Gastrocnemius medialis (tissue), 4 donors: ENCODE measurements around the gene PALD1. TPM values are rescaled to one million over a fixed set of nuclear protein-coding genes. Genes with fewer than 3 reads are reported as not detected.

Source experiments
- ATAC-seq, 2 donors: fragments of 150-250 bp; one replicate each; pipeline ENCODE4 v1.9.1; 2016
- DNase-seq, 2 donors: peaks; one replicate each; pipeline ENCODE4 v3.0.0-alpha.2; 2019
- H3K27ac ChIP-seq, 4 donors: fragments of 200-600 bp; sonication (generic); 1 replicate in 1 of 4; 2 replicates in 3 of 4; pipeline ENCODE4 v1.5.1; 2016 to 2018; ENCODE audit warnings: mild to moderate bottlenecking in 2 of 4, moderate library complexity in 1 of 4
- H3K27me3 ChIP-seq, 3 donors: fragments of 200-600 bp; sonication (generic) in 2 of 3; 1 replicate in 1 of 3; 2 replicates in 2 of 3; pipeline versions ENCODE4 v1.5.1 to v1.6.0; 2016 to 2019; ENCODE audit warnings: mild to moderate bottlenecking in 1 of 3, moderate library complexity in 1 of 3
- H3K36me3 ChIP-seq, 2 donors: fragments of 200-600 bp; sonication (generic) in 1 of 2; one replicate each; pipeline ENCODE4 v1.5.1; 2017 to 2018
- H3K4me1 ChIP-seq, 2 donors: fragments of 200-600 bp; sonication (generic) in 1 of 2; one replicate each; pipeline ENCODE4 v1.5.1; 2016 to 2017; ENCODE audit warnings: mild to moderate bottlenecking in 2 of 2
- H3K4me3 ChIP-seq, 4 donors: fragments of 200-600 bp; sonication (generic) in 3 of 4; 1 replicate in 1 of 4; 2 replicates in 3 of 4; pipeline ENCODE4 v1.5.1; 2016 to 2019; ENCODE audit warnings: mild to moderate bottlenecking in 2 of 4
- H3K9me3 ChIP-seq, 3 donors: fragments of 200-600 bp; sonication (generic) in 2 of 3; 1 replicate in 1 of 3; 2 replicates in 2 of 3; pipeline ENCODE4 v1.5.1; 2016 to 2019
- CTCF ChIP-seq, 5 experiments: fragments of 450-650 bp in 3 of 5; fragments of 200-600 bp in 2 of 5; sonication (generic) in 2 of 5; IDR thresholded peaks in 4 of 5; conservative IDR thresholded peaks in 1 of 5; 1 replicate in 4 of 5; 2 replicates in 1 of 5; pipeline ENCODE4 v1.5.1; 2016 to 2019; ENCODE audit warnings: antibody characterized with exemption in 5 of 5, mild to moderate bottlenecking in 3 of 5, moderate library complexity in 3 of 5
- POLR2A ChIP-seq, 2 donors: fragments of 450-650 bp; IDR thresholded peaks; one replicate each; pipeline ENCODE4 v1.6.1; 2017; ENCODE audit warnings: antibody characterized with exemption in 2 of 2, mild to moderate bottlenecking in 2 of 2, moderate library complexity in 2 of 2
- in situ Hi-C, 4 donors: fragments of 200-750 bp; cut with MboI; loops; one replicate each; pipeline versions ENCODE4 v1.15.0 to v1.8.0; 2017; ENCODE audit warnings: low sequenced_read_pairs in 4 of 4
- intact Hi-C: fragments of 100-400 bp; cut with DNase I; formaldehyde crosslinking; loops from one replicate; pipeline ENCODE4 v1.15.1; 2023; ENCODE audit warnings: low total_unique reads
- total RNA-seq, 4 donors: library from RNA; depleted of rRNA; stranded (reverse); fragments of >200 nt; gene quantifications; one replicate each; pipeline versions ENCODE4 v1.1.0 to v1.2.3, GENCODE V29; 2016

Gene PALD1
- total RNA-seq, 4 donors from 2014 or later = 1.4 to 4.1 (median 2.3) TPM

DNA sequence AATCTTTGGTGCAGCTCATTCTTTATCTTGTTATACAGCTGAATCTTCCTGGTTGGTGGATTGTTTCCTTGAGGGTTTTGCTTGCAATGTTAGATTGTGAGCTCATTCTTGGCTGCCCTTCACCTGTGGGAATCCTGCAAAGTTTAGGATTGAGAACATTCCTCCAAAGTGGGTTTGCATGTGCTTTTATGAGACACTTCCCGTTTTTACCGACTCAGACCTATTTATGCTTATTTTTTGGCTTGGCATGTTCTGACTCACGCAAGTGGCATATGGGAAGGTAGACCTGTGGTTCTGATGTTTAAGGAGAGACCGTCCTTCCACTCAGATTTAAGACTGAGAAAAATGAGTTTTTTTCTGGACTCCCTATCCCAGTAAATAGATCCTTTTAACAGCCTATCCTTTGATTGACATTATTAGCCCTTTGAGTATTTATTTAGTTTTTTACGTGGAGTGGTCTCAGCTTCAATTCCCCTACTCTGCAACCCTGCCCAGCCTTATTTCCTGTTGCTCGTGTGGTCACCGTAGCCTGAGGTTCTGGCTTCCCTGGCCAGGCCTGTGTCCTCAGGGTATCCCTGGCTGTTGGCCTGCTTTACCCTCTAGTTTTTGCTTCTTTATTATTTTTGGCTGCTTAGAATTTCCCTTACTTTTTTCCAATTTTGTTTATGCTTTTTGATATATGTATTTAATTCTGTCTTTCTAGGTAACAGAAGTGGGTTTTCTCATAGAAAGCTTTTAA is 137.4 kb downstream of the PALD1 start:
- intact Hi-C loops = no loop called here
- H3K4me3 ChIP-seq = no peak overlapping the region

DNA sequence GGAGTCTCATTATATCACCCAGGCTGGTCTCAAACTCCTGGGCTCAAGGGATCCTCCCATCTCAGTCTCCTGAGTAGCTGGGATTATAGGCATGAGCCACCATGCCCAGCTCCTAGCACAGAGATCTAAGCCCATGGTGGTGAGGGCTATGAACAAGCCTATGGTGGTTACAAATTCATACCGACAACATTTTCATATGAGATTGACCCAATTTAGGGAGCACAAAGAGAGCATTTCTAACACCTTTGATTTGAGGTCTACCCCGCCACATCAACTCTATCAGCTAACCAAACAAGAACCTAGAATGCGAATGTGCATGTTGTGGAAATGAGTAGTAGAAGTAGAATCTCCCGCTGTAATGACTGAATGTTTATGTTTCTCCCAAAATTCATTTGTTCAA is 138.2 kb downstream of the PALD1 start:
- no peaks in the 10 kb centered on the region for H3K4me1 ChIP-seq
- in situ Hi-C loops = no loop called here
- ATAC-seq = no peak
- H3K9me3 ChIP-seq = no peaks in the 10 kb centered on the region
- no peak overlapping the region for H3K27ac ChIP-seq
- no peaks in the 10 kb centered on the region for H3K36me3 ChIP-seq
- DNase-seq = no peak
- H3K4me3 ChIP-seq = no peak overlapping the region
- H3K27me3 ChIP-seq = no peaks in the 10 kb centered on the region
- intact Hi-C loops = no loop called here
- TF ChIP-seq POLR2A (IDR thresholded peaks at IDR 0.05) (no peak), CTCF (IDR thresholded peaks at IDR 0.05 in 4 of 5, conservative IDR thresholded peaks at IDR 0.05 in 1 of 5) (no peak)

More for the DNA sequence above, 137.4 kb downstream of the PALD1 start:
- Histone ChIP-seq H3K36me3 (no peaks in the 10 kb centered on the region), H3K4me1 (no peaks in the 10 kb centered on the region), H3K9me3 (no peaks in the 10 kb centered on the region), H3K27me3 (no peaks in the 10 kb centered on the region), H3K27ac (no peak overlapping the region)
- in situ Hi-C loops = no loop called here
- no peak for DNase-seq
- no peak for TF ChIP-seq POLR2A (IDR thresholded peaks at IDR 0.05)
- TF ChIP-seq CTCF (IDR thresholded peaks at IDR 0.05 in 4 of 5, conservative IDR thresholded peaks at IDR 0.05 in 1 of 5) = no peak
- ATAC-seq = no peak

Other genes with a start within 250 kb of the PALD1 start
- 100 to 1,000 TPM in 1 of 4 donors, 10 to 100 TPM in 3; 73.9 to 146 (median 95.3) TPM for gene PPA1, start 245.3 kb upstream of the PALD1 start, total RNA-seq
- under 1 TPM in 1 of 4 donors, not detected in 3; 0.03 TPM for gene NPFFR1, start 194.8 kb upstream of the PALD1 start, total RNA-seq
- gene LRRC20, start 96.1 kb upstream of the PALD1 start, total RNA-seq = 100 to 1,000 TPM; 104 to 220 (median 128) TPM
- gene EIF4EBP2, start 74.6 kb upstream of the PALD1 start, total RNA-seq = 100 to 1,000 TPM in 3 of 4 donors, 10 to 100 TPM in 1; 58.4 to 141 (median 107) TPM
- gene NODAL, start 37.1 kb upstream of the PALD1 start, total RNA-seq = not detected
- gene PRF1, start 124.0 kb downstream of the PALD1 start, total RNA-seq = 1 to 10 TPM in 1 of 4 donors, under 1 TPM in 2, not detected in 1; 0.18 to 2.1 (median 0.31) TPM
- under 1 TPM in 1 of 4 donors, not detected in 3; 0.10 TPM for gene ADAMTS14, start 193.7 kb downstream of the PALD1 start, total RNA-seq